ENCODE data around the gene VAMP7. TPM values are rescaled to one million over a fixed set of nuclear protein-coding genes. Genes with fewer than 3 reads are reported as not detected.
"Not testable (repeated sequence)": the region's sequence is repeated elsewhere in the genome, so short reads cannot be mapped to it uniquely, and the experiment has no call there.

The VAMP7 gene
- total and polyA plus RNA-seq, 4 donors = 22.7 to 38.4 (median 32.8) TPM

GRCh38 chrX:155967653-155968325 lies 86.6 kb downstream of the VAMP7 start:
- Histone ChIP-seq H3K9me3 (ENCODE audit: control insufficient read depth in 4 of 4, insufficient read depth in 3 of 4, low read length in 3 of 4) (peaks cover 0 to 5% (median 3%) of the 10 kb centered on the region in 4 donors), H3K4me3 (no peak overlapping the region), H3K4me1 (ENCODE audit: control insufficient read depth in 5 of 5, insufficient read depth in 5 of 5, low read length in 5 of 5) (no peaks in the 10 kb centered on the region), H3K9ac (ENCODE audit: insufficient read depth in 1 of 2, low read length in 2 of 2) (no peak overlapping the region), H3K36me3 (ENCODE audit: control insufficient read depth in 4 of 4, insufficient read depth in 4 of 4, low read length in 4 of 4) (no peaks in the 10 kb centered on the region), H3K27me3 (ENCODE audit: control insufficient read depth in 3 of 3, insufficient read depth in 3 of 3, low read length in 2 of 3) (peaks cover 0 to 3% (median 0%) of the 10 kb centered on the region in 3 donors), H3K27ac (ENCODE audit: low read depth in 1 of 2, low read length in 1 of 2) (no peak overlapping the region)
- 85% methylated on average over 3 of the region's 3 CpGs for WGBS, 2 donors
- DNase-seq = no peak
- TF ChIP-seq, protein P1, sequence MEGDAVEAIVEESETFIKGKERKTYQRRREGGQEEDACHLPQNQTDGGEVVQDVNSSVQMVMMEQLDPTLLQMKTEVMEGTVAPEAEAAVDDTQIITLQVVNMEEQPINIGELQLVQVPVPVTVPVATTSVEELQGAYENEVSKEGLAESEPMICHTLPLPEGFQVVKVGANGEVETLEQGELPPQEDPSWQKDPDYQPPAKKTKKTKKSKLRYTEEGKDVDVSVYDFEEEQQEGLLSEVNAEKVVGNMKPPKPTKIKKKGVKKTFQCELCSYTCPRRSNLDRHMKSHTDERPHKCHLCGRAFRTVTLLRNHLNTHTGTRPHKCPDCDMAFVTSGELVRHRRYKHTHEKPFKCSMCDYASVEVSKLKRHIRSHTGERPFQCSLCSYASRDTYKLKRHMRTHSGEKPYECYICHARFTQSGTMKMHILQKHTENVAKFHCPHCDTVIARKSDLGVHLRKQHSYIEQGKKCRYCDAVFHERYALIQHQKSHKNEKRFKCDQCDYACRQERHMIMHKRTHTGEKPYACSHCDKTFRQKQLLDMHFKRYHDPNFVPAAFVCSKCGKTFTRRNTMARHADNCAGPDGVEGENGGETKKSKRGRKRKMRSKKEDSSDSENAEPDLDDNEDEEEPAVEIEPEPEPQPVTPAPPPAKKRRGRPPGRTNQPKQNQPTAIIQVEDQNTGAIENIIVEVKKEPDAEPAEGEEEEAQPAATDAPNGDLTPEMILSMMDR (IDR thresholded peaks at IDR 0.05; ENCODE audit: control extremely low read depth, extremely low read depth) = no peak
- no peak for ATAC-seq (ENCODE audit: insufficient read depth, low FRiP score)

- Histone ChIP-seq H3K36me3 (ENCODE audit: control insufficient read depth in 4 of 4, insufficient read depth in 4 of 4, low read length in 4 of 4) (no peaks in the 10 kb centered on the region), H3K9me3 (ENCODE audit: control insufficient read depth in 4 of 4, insufficient read depth in 3 of 4, low read length in 3 of 4) (peaks cover 0 to 4% (median 2%) of the 10 kb centered on the region in 4 donors), H3K4me3 (no peak overlapping the region), H3K4me1 (ENCODE audit: control insufficient read depth in 5 of 5, insufficient read depth in 5 of 5, low read length in 5 of 5) (no peaks in the 10 kb centered on the region), H3K27ac (ENCODE audit: low read depth in 1 of 2, low read length in 1 of 2) (no peak overlapping the region), H3K27me3 (ENCODE audit: control insufficient read depth in 3 of 3, insufficient read depth in 3 of 3, low read length in 2 of 3) (peaks cover 0 to 3% (median 0%) of the 10 kb centered on the region in 3 donors), H3K9ac (ENCODE audit: insufficient read depth in 1 of 2, low read length in 2 of 2) (no peak overlapping the region)
- DNase-seq (no peak), ATAC-seq (ENCODE audit: insufficient read depth, low FRiP score) (no peak)
- TF ChIP-seq, protein P1 (IDR thresholded peaks at IDR 0.05; ENCODE audit: control extremely low read depth, extremely low read depth) = no peak
- WGBS, 2 donors = 55 to 65% methylated on average over 1 of the region's 1 CpG
These were observed 87.1 kb downstream of the VAMP7 start for GRCh38 chrX:155968326-155968661.

GRCh38 chrX:155968791-155969190 lies 87.6 kb downstream of the VAMP7 start:
- TF ChIP-seq, protein P1 (IDR thresholded peaks at IDR 0.05; ENCODE audit: control extremely low read depth, extremely low read depth) = no peak
- Histone ChIP-seq H3K27ac (ENCODE audit: low read depth in 1 of 2, low read length in 1 of 2) (no peak overlapping the region), H3K9ac (ENCODE audit: insufficient read depth in 1 of 2, low read length in 2 of 2) (no peak overlapping the region), H3K36me3 (ENCODE audit: control insufficient read depth in 4 of 4, insufficient read depth in 4 of 4, low read length in 4 of 4) (no peaks in the 10 kb centered on the region), H3K4me1 (ENCODE audit: control insufficient read depth in 5 of 5, insufficient read depth in 5 of 5, low read length in 5 of 5) (no peaks in the 10 kb centered on the region), H3K27me3 (ENCODE audit: control insufficient read depth in 3 of 3, insufficient read depth in 3 of 3, low read length in 2 of 3) (peaks cover 0 to under 1% (median 0%) of the 10 kb centered on the region in 3 donors), H3K9me3 (ENCODE audit: control insufficient read depth in 4 of 4, insufficient read depth in 3 of 4, low read length in 3 of 4) (peaks cover 0 to 4% (median 1%) of the 10 kb centered on the region in 4 donors), H3K4me3 (no peak overlapping the region)
- 41 to 44% methylated on average over 5 of the region's 5 CpGs for WGBS, 2 donors
- ATAC-seq (ENCODE audit: insufficient read depth, low FRiP score) = no peak
- DNase-seq = no peak

DNA sequence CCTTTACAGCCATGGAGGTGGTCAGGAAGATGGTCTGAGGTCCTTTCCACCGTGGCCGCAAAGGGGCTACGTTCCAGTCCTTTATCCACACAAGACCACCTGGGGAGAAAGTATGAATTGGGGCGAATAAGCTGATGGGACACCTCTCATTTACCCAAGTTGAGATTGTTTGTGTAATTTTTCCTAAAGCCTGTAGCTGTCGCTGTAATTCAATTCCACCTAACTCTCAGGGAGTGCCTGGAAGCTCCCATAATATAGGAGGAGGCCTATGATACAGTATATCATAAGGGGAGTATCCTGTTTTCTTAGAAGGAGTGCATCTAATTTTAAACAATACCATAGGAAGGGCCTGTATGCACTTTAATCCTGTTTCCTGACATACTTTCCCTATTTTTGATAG lies 90.5 kb downstream of the VAMP7 start:
- not testable (repeated sequence) for H3K27me3 ChIP-seq (ENCODE audit: control insufficient read depth in 3 of 3, insufficient read depth in 3 of 3, low read length in 2 of 3); H3K36me3 ChIP-seq (ENCODE audit: control insufficient read depth in 4 of 4, insufficient read depth in 4 of 4, low read length in 4 of 4); H3K4me1 ChIP-seq (ENCODE audit: control insufficient read depth in 5 of 5, insufficient read depth in 5 of 5, low read length in 5 of 5); ATAC-seq (ENCODE audit: insufficient read depth, low FRiP score); H3K9me3 ChIP-seq (ENCODE audit: control insufficient read depth in 4 of 4, insufficient read depth in 3 of 4, low read length in 3 of 4); H3K9ac ChIP-seq (ENCODE audit: insufficient read depth in 1 of 2, low read length in 2 of 2); H3K27ac ChIP-seq (ENCODE audit: low read depth in 1 of 2, low read length in 1 of 2); DNase-seq; H3K4me3 ChIP-seq
- 61 to 78% methylated on average over 5 of the region's 5 CpGs for WGBS, 2 donors

- H3K4me1 ChIP-seq (ENCODE audit: control insufficient read depth in 5 of 5, insufficient read depth in 5 of 5, low read length in 5 of 5); H3K27ac ChIP-seq (ENCODE audit: low read depth in 1 of 2, low read length in 1 of 2); ATAC-seq (ENCODE audit: insufficient read depth, low FRiP score); H3K4me3 ChIP-seq; H3K27me3 ChIP-seq (ENCODE audit: control insufficient read depth in 3 of 3, insufficient read depth in 3 of 3, low read length in 2 of 3); H3K9me3 ChIP-seq (ENCODE audit: control insufficient read depth in 4 of 4, insufficient read depth in 3 of 4, low read length in 3 of 4); H3K36me3 ChIP-seq (ENCODE audit: control insufficient read depth in 4 of 4, insufficient read depth in 4 of 4, low read length in 4 of 4); H3K9ac ChIP-seq (ENCODE audit: insufficient read depth in 1 of 2, low read length in 2 of 2); DNase-seq: not testable (repeated sequence)
- WGBS, 2 donors = 65 to 85% methylated on average over 6 to 7 of the region's 7 CpGs
These were observed 91.1 kb downstream of the VAMP7 start for GRCh38 chrX:155972241-155972640.
